HepG2 (cell line): ENCODE results near the gene CEP68. TPM values are rescaled to one million over a fixed set of nuclear protein-coding genes. Genes with fewer than 3 reads are reported as not detected.

Source experiments
- CBX2 ChIP-seq, 2 experiments: fragments of 200-600 bp in 1 of 2; sonication (generic); formaldehyde crosslinking in 1 of 2; IDR thresholded peaks; 2 replicates each; pipeline versions ENCODE4 v1.7.0 to v1.8.1; 2018 to 2022; ENCODE audit warnings: low read depth in 2 of 2, low read length in 1 of 2, mild to moderate bottlenecking in 1 of 2, missing genetic modification reagents in 1 of 2
- CBX5 ChIP-seq: sonication (generic); formaldehyde crosslinking; IDR thresholded peaks from 2 replicates; pipeline ENCODE4 v1.4.0; 2020; ENCODE audit warnings: missing genetic modification reagents, borderline replicate concordance
- ELF4 ChIP-seq: sonication (generic); formaldehyde crosslinking; IDR thresholded peaks from 2 replicates; pipeline ENCODE4 v1.5.0; 2020; ENCODE audit warnings: missing genetic modification reagents, mild to moderate bottlenecking, moderate library complexity, borderline replicate concordance
- FOSL2 ChIP-seq: sonication (generic); formaldehyde crosslinking; IDR thresholded peaks from 2 replicates; pipeline ENCODE4 v1.4.0; 2020; ENCODE audit warnings: missing genetic modification reagents
- GATAD1 ChIP-seq: IDR thresholded peaks from 2 replicates; pipeline ENCODE4 v1.6.1; 2016; ENCODE audit warnings: missing genetic modification reagents, missing compliant biosample characterization
- HDAC1 ChIP-seq: sonication (generic); formaldehyde crosslinking; IDR thresholded peaks from 2 replicates; pipeline ENCODE4 v1.5.1; 2020; ENCODE audit warnings: mild to moderate bottlenecking, missing genetic modification reagents
- IKZF1 ChIP-seq: fragments of 450-650 bp; IDR thresholded peaks from 2 replicates; pipeline ENCODE4 v1.7.1; 2016
- KLF6 ChIP-seq: IDR thresholded peaks from 2 replicates; pipeline ENCODE4 v1.8.0; 2016; ENCODE audit warnings: missing biosample characterization, missing genetic modification reagents
- NCOA2 ChIP-seq: sonication (generic); formaldehyde crosslinking; IDR thresholded peaks from 2 replicates; pipeline ENCODE4 v1.8.0; 2022; ENCODE audit warnings: inconsistent platforms
- NFE2L2 ChIP-seq: fragments of 150-350 bp; IDR thresholded peaks from 2 replicates; pipeline ENCODE4 v1.6.1; 2014; ENCODE audit warnings: low read length
- NR2F1 ChIP-seq, 2 experiments: fragments of 450-650 bp in 1 of 2; formaldehyde crosslinking in 1 of 2; IDR thresholded peaks; 2 replicates each; pipeline versions ENCODE4 v1.5.0 to v1.6.1; 2016 to 2020; ENCODE audit warnings: mild to moderate bottlenecking in 1 of 2, missing compliant biosample characterization in 1 of 2, missing genetic modification reagents in 1 of 2, moderate library complexity in 1 of 2
- RARG ChIP-seq: sonication (generic); formaldehyde crosslinking; IDR thresholded peaks from 2 replicates; pipeline ENCODE4 v1.4.0; 2020; ENCODE audit warnings: low read depth, mild to moderate bottlenecking, missing genetic modification reagents
- SIX4 ChIP-seq: sonication (generic); formaldehyde crosslinking; IDR thresholded peaks from 2 replicates; pipeline ENCODE4 v1.4.0; 2020; ENCODE audit warnings: missing genetic modification reagents
- SRSF4 ChIP-seq: fragments of 200-400 bp; formaldehyde crosslinking; IDR thresholded peaks from one replicate; pipeline ENCODE4 v1.6.1; 2018; ENCODE audit warnings: mild to moderate bottlenecking, low read depth, low read length, moderate library complexity; ENCODE audit not compliant: poor library complexity, severe bottlenecking
- TEAD2 ChIP-seq: sonication (generic); formaldehyde crosslinking; IDR thresholded peaks from 2 replicates; pipeline ENCODE4 v1.9.0; 2021; ENCODE audit warnings: missing genetic modification reagents
- WIZ ChIP-seq: sonication (generic); formaldehyde crosslinking; IDR thresholded peaks from 2 replicates; pipeline ENCODE4 v1.5.1; 2020; ENCODE audit warnings: mild to moderate bottlenecking, missing genetic modification reagents
- ZFP62 ChIP-seq: sonication (generic); formaldehyde crosslinking; IDR thresholded peaks from 2 replicates; pipeline ENCODE4 v1.4.0; 2020; ENCODE audit warnings: missing genetic modification reagents
- ZNF20 ChIP-seq: sonication (generic); formaldehyde crosslinking; IDR thresholded peaks from 2 replicates; pipeline ENCODE4 v1.4.0; 2020; ENCODE audit warnings: mild to moderate bottlenecking, moderate library complexity, missing genetic modification reagents
- ZNF224 ChIP-seq: sonication (generic); formaldehyde crosslinking; IDR thresholded peaks from 2 replicates; pipeline ENCODE4 v1.5.0; 2020; ENCODE audit warnings: mild to moderate bottlenecking, missing genetic modification reagents
- ZNF30 ChIP-seq: sonication (generic); formaldehyde crosslinking; IDR thresholded peaks from 2 replicates; pipeline ENCODE4 v1.5.0; 2020; ENCODE audit warnings: mild to moderate bottlenecking, missing genetic modification reagents
- polyA plus RNA-seq, 8 experiments: library from polyadenylated mRNA; depleted of rRNA in 3 of 8; stranded (reverse) in 7 of 8; unstranded in 1 of 8; fragments of >200 nt; fragmentation: Illumina TruSeq in 4 of 8; extraction: Trizol in 4 of 8; gene quantifications; 2 replicates each; pipeline versions ENCODE4 v1.2.1 to v1.2.3, GENCODE V29; 2011 to 2016; ENCODE audit warnings: low read depth in 4 of 8, missing spikeins in 1 of 8, mixed read lengths in 1 of 8; ENCODE audit not compliant: insufficient read depth in 1 of 8
- total RNA-seq, 5 experiments: library from RNA; depleted of rRNA; stranded (reverse); fragments of >200 nt; fragmentation: Illumina TruSeq; extraction: Trizol; gene quantifications; 2 replicates each; pipeline ENCODE4 v1.2.3, GENCODE V29; 2016; ENCODE audit warnings: low read depth in 1 of 5
- TF ChIP-seq, protein P1 (sequence below): sonication (generic); formaldehyde crosslinking; IDR thresholded peaks from 2 replicates; pipeline ENCODE4 v1.5.1; 2020; ENCODE audit warnings: missing genetic modification reagents, mild to moderate bottlenecking, borderline replicate concordance
- TF ChIP-seq, protein P2 (sequence below): sonication (generic); formaldehyde crosslinking; IDR thresholded peaks from 2 replicates; pipeline ENCODE4 v1.4.0; 2020; ENCODE audit warnings: mild to moderate bottlenecking, missing genetic modification reagents
- TF ChIP-seq, protein P3 (sequence below): sonication (generic); formaldehyde crosslinking; IDR thresholded peaks from 2 replicates; pipeline ENCODE4 v1.8.0; 2022; ENCODE audit warnings: mild to moderate bottlenecking, missing genetic modification reagents, moderate library complexity
- TF ChIP-seq, protein P4 (sequence below): IDR thresholded peaks from 2 replicates; pipeline ENCODE4 v1.6.1; 2016; ENCODE audit warnings: missing genetic modification reagents, missing compliant biosample characterization

CEP68 gene
- total and polyA plus RNA-seq, 2 of the 13 experiments (the other 11 are each of a cell fraction or from before 2014, with no cell fraction given) = 5.7 to 9.3 TPM

DNA sequence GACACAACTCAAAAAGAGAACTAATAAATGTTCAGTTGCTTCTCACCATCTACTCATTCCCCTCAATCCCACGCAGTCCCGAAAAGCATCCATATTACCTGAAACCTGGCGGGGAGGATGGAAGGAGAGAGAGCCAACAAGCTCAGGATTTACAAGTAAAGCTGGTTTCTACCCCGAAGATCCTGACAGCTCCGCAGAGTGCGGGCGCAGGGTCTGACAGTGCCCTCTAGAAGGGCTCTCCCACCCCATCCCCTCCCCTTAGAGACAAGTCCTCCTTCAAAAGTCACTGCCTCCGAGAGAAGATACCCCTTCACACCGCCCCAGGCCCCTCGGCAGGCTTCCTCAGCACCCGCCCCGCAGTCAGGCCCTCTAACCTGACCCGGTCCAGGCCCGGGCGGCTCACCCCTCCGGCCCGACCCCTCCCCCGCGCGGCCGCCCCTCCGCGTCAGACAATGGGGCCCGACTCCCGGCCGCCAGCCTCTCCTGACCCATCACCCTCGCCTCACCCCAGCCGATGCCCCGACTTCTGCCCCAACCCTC lies 73.1 kb downstream of the CEP68 start (continued):
- TF ChIP-seq NR2F1 (CRISPR knock-in tag; IDR thresholded peaks at IDR 0.05) (0 out of 4 replicates have a peak, but pooled peaks of 1 of the 2 experiments have one; percentile 20), WIZ (CRISPR knock-in tag) (0 out of 2 replicates have a peak, but pooled peaks have one; percentile 5), ZFP62 (no peak), ZNF224 (CRISPR knock-in tag) (peak; percentile 82; the same call in 1 of the 2 replicates), TEAD2 (no peak), HDAC1 (no peak), CBX5 (CRISPR knock-in tag) (no peak), GATAD1 (CRISPR knock-in tag) (no peak), ZNF20 (0 out of 2 replicates have a peak, but pooled peaks have one; percentile 36), ZNF30 (CRISPR knock-in tag) (no peak), RARG (CRISPR knock-in tag) (0 out of 2 replicates have a peak, but pooled peaks have one; percentile 14), IKZF1 (no peak), CBX2 (IDR thresholded peaks at IDR 0.05; ENCODE audit: low read depth, low read length) (no peak), CBX2 (CRISPR knock-in tag; IDR thresholded peaks at IDR 0.05; ENCODE audit: low read depth) (no peak), ELF4 (CRISPR knock-in tag) (no peak), SIX4 (CRISPR knock-in tag) (no peak), NCOA2 (CRISPR knock-in tag) (no peak), SRSF4 (no peak), KLF6 (no peak), NFE2L2 (no peak), FOSL2 (CRISPR knock-in tag) (no peak)
- TF ChIP-seq, protein P1, sequence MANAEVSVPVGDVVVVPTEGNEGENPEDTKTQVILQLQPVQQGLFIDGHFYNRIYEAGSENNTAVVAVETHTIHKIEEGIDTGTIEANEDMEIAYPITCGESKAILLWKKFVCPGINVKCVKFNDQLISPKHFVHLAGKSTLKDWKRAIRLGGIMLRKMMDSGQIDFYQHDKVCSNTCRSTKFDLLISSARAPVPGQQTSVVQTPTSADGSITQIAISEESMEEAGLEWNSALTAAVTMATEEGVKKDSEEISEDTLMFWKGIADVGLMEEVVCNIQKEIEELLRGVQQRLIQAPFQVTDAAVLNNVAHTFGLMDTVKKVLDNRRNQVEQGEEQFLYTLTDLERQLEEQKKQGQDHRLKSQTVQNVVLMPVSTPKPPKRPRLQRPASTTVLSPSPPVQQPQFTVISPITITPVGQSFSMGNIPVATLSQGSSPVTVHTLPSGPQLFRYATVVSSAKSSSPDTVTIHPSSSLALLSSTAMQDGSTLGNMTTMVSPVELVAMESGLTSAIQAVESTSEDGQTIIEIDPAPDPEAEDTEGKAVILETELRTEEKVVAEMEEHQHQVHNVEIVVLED = no peak
- TF ChIP-seq, protein P2, sequence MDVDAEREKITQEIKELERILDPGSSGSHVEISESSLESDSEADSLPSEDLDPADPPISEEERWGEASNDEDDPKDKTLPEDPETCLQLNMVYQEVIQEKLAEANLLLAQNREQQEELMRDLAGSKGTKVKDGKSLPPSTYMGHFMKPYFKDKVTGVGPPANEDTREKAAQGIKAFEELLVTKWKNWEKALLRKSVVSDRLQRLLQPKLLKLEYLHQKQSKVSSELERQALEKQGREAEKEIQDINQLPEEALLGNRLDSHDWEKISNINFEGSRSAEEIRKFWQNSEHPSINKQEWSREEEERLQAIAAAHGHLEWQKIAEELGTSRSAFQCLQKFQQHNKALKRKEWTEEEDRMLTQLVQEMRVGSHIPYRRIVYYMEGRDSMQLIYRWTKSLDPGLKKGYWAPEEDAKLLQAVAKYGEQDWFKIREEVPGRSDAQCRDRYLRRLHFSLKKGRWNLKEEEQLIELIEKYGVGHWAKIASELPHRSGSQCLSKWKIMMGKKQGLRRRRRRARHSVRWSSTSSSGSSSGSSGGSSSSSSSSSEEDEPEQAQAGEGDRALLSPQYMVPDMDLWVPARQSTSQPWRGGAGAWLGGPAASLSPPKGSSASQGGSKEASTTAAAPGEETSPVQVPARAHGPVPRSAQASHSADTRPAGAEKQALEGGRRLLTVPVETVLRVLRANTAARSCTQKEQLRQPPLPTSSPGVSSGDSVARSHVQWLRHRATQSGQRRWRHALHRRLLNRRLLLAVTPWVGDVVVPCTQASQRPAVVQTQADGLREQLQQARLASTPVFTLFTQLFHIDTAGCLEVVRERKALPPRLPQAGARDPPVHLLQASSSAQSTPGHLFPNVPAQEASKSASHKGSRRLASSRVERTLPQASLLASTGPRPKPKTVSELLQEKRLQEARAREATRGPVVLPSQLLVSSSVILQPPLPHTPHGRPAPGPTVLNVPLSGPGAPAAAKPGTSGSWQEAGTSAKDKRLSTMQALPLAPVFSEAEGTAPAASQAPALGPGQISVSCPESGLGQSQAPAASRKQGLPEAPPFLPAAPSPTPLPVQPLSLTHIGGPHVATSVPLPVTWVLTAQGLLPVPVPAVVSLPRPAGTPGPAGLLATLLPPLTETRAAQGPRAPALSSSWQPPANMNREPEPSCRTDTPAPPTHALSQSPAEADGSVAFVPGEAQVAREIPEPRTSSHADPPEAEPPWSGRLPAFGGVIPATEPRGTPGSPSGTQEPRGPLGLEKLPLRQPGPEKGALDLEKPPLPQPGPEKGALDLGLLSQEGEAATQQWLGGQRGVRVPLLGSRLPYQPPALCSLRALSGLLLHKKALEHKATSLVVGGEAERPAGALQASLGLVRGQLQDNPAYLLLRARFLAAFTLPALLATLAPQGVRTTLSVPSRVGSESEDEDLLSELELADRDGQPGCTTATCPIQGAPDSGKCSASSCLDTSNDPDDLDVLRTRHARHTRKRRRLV (CRISPR knock-in tag) = peak; percentile 57; the same call in 1 of the 2 replicates
- TF ChIP-seq, protein P3, sequence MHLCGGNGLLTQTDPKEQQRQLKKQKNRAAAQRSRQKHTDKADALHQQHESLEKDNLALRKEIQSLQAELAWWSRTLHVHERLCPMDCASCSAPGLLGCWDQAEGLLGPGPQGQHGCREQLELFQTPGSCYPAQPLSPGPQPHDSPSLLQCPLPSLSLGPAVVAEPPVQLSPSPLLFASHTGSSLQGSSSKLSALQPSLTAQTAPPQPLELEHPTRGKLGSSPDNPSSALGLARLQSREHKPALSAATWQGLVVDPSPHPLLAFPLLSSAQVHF (CRISPR knock-in tag) = no peak
- TF ChIP-seq, protein P4, sequence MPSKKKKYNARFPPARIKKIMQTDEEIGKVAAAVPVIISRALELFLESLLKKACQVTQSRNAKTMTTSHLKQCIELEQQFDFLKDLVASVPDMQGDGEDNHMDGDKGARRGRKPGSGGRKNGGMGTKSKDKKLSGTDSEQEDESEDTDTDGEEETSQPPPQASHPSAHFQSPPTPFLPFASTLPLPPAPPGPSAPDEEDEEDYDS = no peak
